HepG2 (cell line): ENCODE results near the gene ZNF511. TPM values are rescaled to one million over a fixed set of nuclear protein-coding genes. Genes with fewer than 3 reads are reported as not detected.

Experiments used
- ATAC-seq: fragments of 200-7000 bp; cut with Tn5 transposase; 3 replicates; pipeline ENCODE4 v1.9.1; 2020; ENCODE audit warnings: mild to moderate bottlenecking, moderate library complexity
- BruUV-seq: library from RNA; stranded (reverse); fragments of 400-500 nt; replicated peaks from 2 replicates; lab custom pipeline; 2021; lab: Mats Ljungman, UMichigan
- CTCF ChIA-PET: fragments of 300-600 bp; formaldehyde crosslinking; extraction: SDS; loops from one replicate; lab custom pipeline; 2021; ENCODE audit warnings: low total read pairs, inconsistent platforms, low intra/inter-chr PET ratio; lab: Yijun Ruan, JAX
- POLR2A ChIA-PET: fragments of 350-600 bp; sonication (Branson Sonifier 250); formaldehyde crosslinking; loops from one replicate; lab custom pipeline; 2020; ENCODE audit warnings: antibody characterized with exemption, inconsistent platforms; lab: Yijun Ruan, JAX
- DNase-seq: peaks from one replicate; pipeline ENCODE4 v3.0.0-alpha.2; 2015; ENCODE audit warnings: low spot score
- FAIRE-seq: peaks from 3 replicates; lab custom pipeline; 2011; peaks lifted over from hg19 to GRCh38; lab: Jason Lieb, UNC
- H2AFZ ChIP-seq: one replicate; pipeline ENCODE4 v1.6.1; 2011; ENCODE audit warnings: low read length, inconsistent platforms
- H3K27ac ChIP-seq: fragments of 300-600 bp; 3 replicates; pipeline ENCODE4 v1.8.0; 2011; ENCODE audit warnings: mixed run types, mild to moderate bottlenecking, mixed read lengths, low read length, inconsistent platforms; ENCODE audit not compliant: insufficient read depth; ENCODE audit errors: extremely low read length
- H3K27me3 ChIP-seq, 2 experiments: fragments of 200-600 bp in 1 of 2; 2 replicates in 1 of 2; 3 replicates in 1 of 2; pipeline versions ENCODE4 v1.6.0 to v1.8.0; 2011; ENCODE audit warnings: low read length in 2 of 2, mild to moderate bottlenecking in 2 of 2, moderate library complexity in 2 of 2, inconsistent platforms in 1 of 2; ENCODE audit not compliant: insufficient read depth in 2 of 2, control insufficient read depth in 1 of 2
- H3K36me3 ChIP-seq, 2 experiments: fragments of 200-600 bp in 1 of 2; replicated peaks in 1 of 2; 2 replicates in 1 of 2; 3 replicates in 1 of 2; pipeline versions ENCODE4 v1.5.1 to v1.8.0; 2011; ENCODE audit warnings: low read length in 2 of 2, inconsistent platforms in 1 of 2; ENCODE audit not compliant: insufficient read depth in 2 of 2, control insufficient read depth in 1 of 2
- H3K4me1 ChIP-seq: 2 replicates; pipeline ENCODE4 v1.5.1; 2012; ENCODE audit warnings: low read length, inconsistent platforms; ENCODE audit not compliant: insufficient read depth
- H3K4me2 ChIP-seq: 2 replicates; pipeline ENCODE4 v1.6.0; 2011; ENCODE audit warnings: low read depth, low read length, inconsistent platforms
- H3K4me3 ChIP-seq, 3 experiments: fragments of 200-600 bp in 1 of 3; sonication (generic), shearing (Covaris generic) in 1 of 3; replicated peaks in 1 of 3; 2 replicates each; pipeline ENCODE4 v1.5.1; 2011 to 2016; ENCODE audit warnings: low read length in 3 of 3, inconsistent platforms in 2 of 3, low read depth in 2 of 3, mild to moderate bottlenecking in 2 of 3, control low read depth in 1 of 3, mixed read lengths in 1 of 3; ENCODE audit not compliant: insufficient read depth in 1 of 3
- H3K79me2 ChIP-seq: one replicate; pipeline ENCODE4 v1.6.1; 2011; ENCODE audit warnings: low read length, inconsistent platforms; ENCODE audit not compliant: insufficient read depth
- H3K9ac ChIP-seq: 2 replicates; pipeline ENCODE4 v1.6.0; 2011; ENCODE audit warnings: mild to moderate bottlenecking, low read depth, low read length, inconsistent platforms; ENCODE audit not compliant: insufficient read depth
- H3K9me3 ChIP-seq: 2 replicates; pipeline ENCODE4 v1.5.1; 2012; ENCODE audit warnings: mild to moderate bottlenecking, low read length
- H4K20me1 ChIP-seq: 2 replicates; pipeline ENCODE4 v1.6.0; 2011; ENCODE audit warnings: inconsistent platforms, mild to moderate bottlenecking, low read length, moderate library complexity; ENCODE audit not compliant: insufficient read depth
- FOSL2 ChIP-seq: sonication (generic); formaldehyde crosslinking; IDR thresholded peaks from 2 replicates; pipeline ENCODE4 v1.4.0; 2020; ENCODE audit warnings: missing genetic modification reagents
- GABPA ChIP-seq, 2 experiments: IDR thresholded peaks; 2 replicates each; pipeline ENCODE4 v1.6.1; 2011 to 2016; ENCODE audit warnings: low read depth in 2 of 2, low read length in 1 of 2, missing biosample characterization in 1 of 2, missing genetic modification characterization in 1 of 2
- GABPB1 ChIP-seq: IDR thresholded peaks from 2 replicates; pipeline ENCODE4 v1.6.1; 2016; ENCODE audit warnings: mild to moderate bottlenecking, missing genetic modification reagents, moderate library complexity, missing compliant biosample characterization
- MXI1 ChIP-seq: IDR thresholded peaks from 3 replicates; pipeline ENCODE4 v1.6.1; 2012; ENCODE audit warnings: low read depth, low read length, inconsistent platforms, borderline replicate concordance
- RAD21 ChIP-seq: fragments of 450-650 bp; formaldehyde crosslinking; IDR thresholded peaks from 2 replicates; pipeline ENCODE4 v1.5.0; 2020; ENCODE audit warnings: mild to moderate bottlenecking
- RFX1 ChIP-seq: fragments of 450-650 bp; IDR thresholded peaks from 2 replicates; pipeline ENCODE4 v1.6.1; 2017
- SP4 ChIP-seq: sonication (generic); formaldehyde crosslinking; IDR thresholded peaks from 2 replicates; pipeline ENCODE4 v1.8.1; 2023; ENCODE audit warnings: mild to moderate bottlenecking, missing genetic modification reagents
- YEATS4 ChIP-seq: sonication (generic); formaldehyde crosslinking; IDR thresholded peaks from 2 replicates; pipeline ENCODE4 v1.4.0; 2020; ENCODE audit warnings: missing genetic modification reagents, borderline replicate concordance
- ZFX ChIP-seq: sonication (generic); formaldehyde crosslinking; IDR thresholded peaks from 2 replicates; pipeline ENCODE4 v1.4.0; 2020; ENCODE audit warnings: mild to moderate bottlenecking, low read depth, missing genetic modification reagents, moderate library complexity
- ZFY ChIP-seq: sonication (generic); formaldehyde crosslinking; IDR thresholded peaks from 2 replicates; pipeline ENCODE4 v1.4.0; 2020; ENCODE audit warnings: missing genetic modification reagents
- ZNF124 ChIP-seq: sonication (generic); formaldehyde crosslinking; IDR thresholded peaks from 2 replicates; pipeline ENCODE4 v1.4.0; 2020; ENCODE audit warnings: missing genetic modification reagents
- ZNF343 ChIP-seq: sonication (generic); formaldehyde crosslinking; IDR thresholded peaks from 2 replicates; pipeline ENCODE4 v1.4.0; 2020; ENCODE audit warnings: mild to moderate bottlenecking, missing genetic modification reagents
- ZNF605 ChIP-seq: sonication (generic); formaldehyde crosslinking; IDR thresholded peaks from 2 replicates; pipeline ENCODE4 v1.8.0; 2022; ENCODE audit warnings: mild to moderate bottlenecking, missing genetic modification reagents
- ZSCAN12 ChIP-seq: sonication (generic); formaldehyde crosslinking; IDR thresholded peaks from 2 replicates; pipeline ENCODE4 v1.9.0; 2021; ENCODE audit warnings: mild to moderate bottlenecking, missing genetic modification reagents
- WGBS: methylation state at CpG from one replicate; pipeline ENCODE4 v1.1.6; 2017; ENCODE audit warnings: low lambda C conversion rate; 5-methylcytosine and 5-hydroxymethylcytosine counted together
- in situ Hi-C: cut with HindIII; loops from 2 replicates; pipeline ENCODE4 v1.10.0; 2017; ENCODE audit warnings: low pct_unique_long_range_greater_than_20kb; ENCODE audit not compliant: extremely low pct_ligation_motif_present
- intact Hi-C: fragments of 100-400 bp; cut with micrococcal nuclease; formaldehyde crosslinking; loops from one replicate; pipeline ENCODE4 v1.10.0; 2022; ENCODE audit not compliant: unreplicated experiment
- polyA plus RNA-seq, 8 experiments: library from polyadenylated mRNA; depleted of rRNA in 3 of 8; stranded (reverse) in 7 of 8; unstranded in 1 of 8; fragments of >200 nt; fragmentation: Illumina TruSeq in 4 of 8; extraction: Trizol in 4 of 8; gene quantifications; 2 replicates each; pipeline versions ENCODE4 v1.2.1 to v1.2.3, GENCODE V29; 2011 to 2016; ENCODE audit warnings: low read depth in 4 of 8, missing spikeins in 1 of 8, mixed read lengths in 1 of 8; ENCODE audit not compliant: insufficient read depth in 1 of 8
- total RNA-seq, 5 experiments: library from RNA; depleted of rRNA; stranded (reverse); fragments of >200 nt; fragmentation: Illumina TruSeq; extraction: Trizol; gene quantifications; 2 replicates each; pipeline ENCODE4 v1.2.3, GENCODE V29; 2016; ENCODE audit warnings: low read depth in 1 of 5
- TF ChIP-seq, protein P1 (sequence below): sonication (generic); formaldehyde crosslinking; IDR thresholded peaks from 2 replicates; pipeline ENCODE4 v1.4.0; 2020; ENCODE audit warnings: missing genetic modification reagents
- TF ChIP-seq, protein P2 (sequence below), 2 experiments: sonication (generic) in 1 of 2; formaldehyde crosslinking in 1 of 2; IDR thresholded peaks; 2 replicates each; pipeline versions ENCODE4 v1.4.0 to v1.6.1; 2016 to 2020; ENCODE audit warnings: borderline replicate concordance in 1 of 2, low read depth in 1 of 2, mild to moderate bottlenecking in 1 of 2, missing genetic modification reagents in 1 of 2
- TF ChIP-seq, protein P3 (sequence below): sonication (generic); formaldehyde crosslinking; IDR thresholded peaks from 2 replicates; pipeline ENCODE4 v1.4.0; 2020; ENCODE audit warnings: missing genetic modification reagents

The ZNF511 gene
- total and polyA plus RNA-seq, 2 of the 13 experiments (the other 11 are each of a cell fraction or from before 2014, with no cell fraction given) = 35.6 to 66.4 TPM

DNA sequence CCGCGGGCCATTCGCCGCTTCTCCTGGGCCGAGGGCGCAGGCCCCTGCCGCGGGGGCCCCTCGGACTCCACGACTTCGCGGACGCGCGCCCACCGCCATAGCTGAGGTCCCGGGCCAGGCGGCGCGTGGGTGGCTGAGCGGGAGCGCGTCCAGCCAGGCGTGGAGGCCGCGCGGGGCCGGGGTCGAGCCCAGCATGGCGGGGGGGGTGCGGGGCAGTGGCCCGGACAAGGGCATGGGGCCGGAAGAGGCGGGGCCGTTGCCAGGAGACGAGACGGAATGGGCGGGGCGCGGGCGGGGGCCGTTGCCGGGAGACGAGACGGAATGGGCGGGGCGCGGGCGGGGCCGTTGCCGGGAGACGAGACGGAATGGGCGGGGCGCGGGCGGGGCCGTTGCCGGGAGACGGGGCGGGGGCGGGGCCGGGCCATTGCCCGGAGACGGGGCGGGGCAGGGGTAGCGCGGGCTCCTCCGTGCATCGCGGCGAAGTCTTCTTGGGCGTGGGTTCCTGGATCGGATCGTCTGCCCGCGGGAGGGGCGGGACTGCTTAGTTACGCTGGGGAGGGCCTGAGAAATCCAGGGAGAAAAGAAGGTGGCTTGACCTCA is 46.9 kb upstream of the ZNF511 start:
- Histone ChIP-seq H3K4me3 (peak overlapping the region; percentile 42 to 74 (median 62); a peak in 5 of 6 replicates), H2AFZ (no peak overlapping the region), H3K4me1 (peaks cover 35% of the 10 kb centered on the region), H3K27ac (no peak overlapping the region), H4K20me1 (no peaks in the 10 kb centered on the region), H3K9me3 (no peaks in the 10 kb centered on the region), H3K79me2 (no peaks in the 10 kb centered on the region), H3K4me2 (peak overlapping the region; percentile 23; the same call in 1 of the 2 replicates), H3K27me3 (peaks cover 9 to 49% of the 10 kb centered on the region in 2 experiments; a peak in 4 of 5 replicates), H3K36me3 (no peaks in the 10 kb centered on the region), H3K9ac (peak overlapping the region; percentile 34; the same call in 1 of the 2 replicates)
- in situ Hi-C loops = no loop called here
- ATAC-seq (peak; percentile 17), FAIRE-seq (no peak), DNase-seq (no peak)
- intact Hi-C loops = no loop called here
- POLR2A ChIA-PET = no interaction called here
- 29% methylated on average over 41 of the region's 79 CpGs for WGBS
- CTCF ChIA-PET = no interaction called here
- no TSS peak for BruUV-seq
- TF ChIP-seq FOSL2 (no peak), ZFX (CRISPR knock-in tag) (peak; percentile 66), GABPB1 (CRISPR knock-in tag) (peak; percentile 48), ZNF343 (CRISPR knock-in tag) (no peak), YEATS4 (CRISPR knock-in tag) (0 out of 2 replicates have a peak, but pooled peaks have one; percentile 28), ZSCAN12 (CRISPR knock-in tag) (no peak), MXI1 (no peak), ZNF124 (CRISPR knock-in tag) (no peak), ZFY (CRISPR knock-in tag) (peak; percentile 64; the same call in 1 of the 2 replicates), SP4 (CRISPR knock-in tag) (peak; percentile 48; the same call in 1 of the 2 replicates), RAD21 (no peak), GABPA (IDR thresholded peaks at IDR 0.05; ENCODE audit: low read depth, low read length) (peak; percentile 45), GABPA (CRISPR knock-in tag; IDR thresholded peaks at IDR 0.05; ENCODE audit: low read depth) (peak; percentile 52), ZNF605 (CRISPR knock-in tag) (no peak), RFX1 (0 out of 2 replicates have a peak, but pooled peaks have one; percentile 9)
- TF ChIP-seq, protein P1, sequence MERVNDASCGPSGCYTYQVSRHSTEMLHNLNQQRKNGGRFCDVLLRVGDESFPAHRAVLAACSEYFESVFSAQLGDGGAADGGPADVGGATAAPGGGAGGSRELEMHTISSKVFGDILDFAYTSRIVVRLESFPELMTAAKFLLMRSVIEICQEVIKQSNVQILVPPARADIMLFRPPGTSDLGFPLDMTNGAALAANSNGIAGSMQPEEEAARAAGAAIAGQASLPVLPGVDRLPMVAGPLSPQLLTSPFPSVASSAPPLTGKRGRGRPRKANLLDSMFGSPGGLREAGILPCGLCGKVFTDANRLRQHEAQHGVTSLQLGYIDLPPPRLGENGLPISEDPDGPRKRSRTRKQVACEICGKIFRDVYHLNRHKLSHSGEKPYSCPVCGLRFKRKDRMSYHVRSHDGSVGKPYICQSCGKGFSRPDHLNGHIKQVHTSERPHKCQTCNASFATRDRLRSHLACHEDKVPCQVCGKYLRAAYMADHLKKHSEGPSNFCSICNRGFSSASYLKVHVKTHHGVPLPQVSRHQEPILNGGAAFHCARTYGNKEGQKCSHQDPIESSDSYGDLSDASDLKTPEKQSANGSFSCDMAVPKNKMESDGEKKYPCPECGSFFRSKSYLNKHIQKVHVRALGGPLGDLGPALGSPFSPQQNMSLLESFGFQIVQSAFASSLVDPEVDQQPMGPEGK (CRISPR knock-in tag) = 0 out of 2 replicates have a peak, but pooled peaks have one; percentile 0
- TF ChIP-seq, protein P2, sequence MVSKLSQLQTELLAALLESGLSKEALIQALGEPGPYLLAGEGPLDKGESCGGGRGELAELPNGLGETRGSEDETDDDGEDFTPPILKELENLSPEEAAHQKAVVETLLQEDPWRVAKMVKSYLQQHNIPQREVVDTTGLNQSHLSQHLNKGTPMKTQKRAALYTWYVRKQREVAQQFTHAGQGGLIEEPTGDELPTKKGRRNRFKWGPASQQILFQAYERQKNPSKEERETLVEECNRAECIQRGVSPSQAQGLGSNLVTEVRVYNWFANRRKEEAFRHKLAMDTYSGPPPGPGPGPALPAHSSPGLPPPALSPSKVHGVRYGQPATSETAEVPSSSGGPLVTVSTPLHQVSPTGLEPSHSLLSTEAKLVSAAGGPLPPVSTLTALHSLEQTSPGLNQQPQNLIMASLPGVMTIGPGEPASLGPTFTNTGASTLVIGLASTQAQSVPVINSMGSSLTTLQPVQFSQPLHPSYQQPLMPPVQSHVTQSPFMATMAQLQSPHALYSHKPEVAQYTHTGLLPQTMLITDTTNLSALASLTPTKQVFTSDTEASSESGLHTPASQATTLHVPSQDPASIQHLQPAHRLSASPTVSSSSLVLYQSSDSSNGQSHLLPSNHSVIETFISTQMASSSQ (IDR thresholded peaks at IDR 0.05; ENCODE audit: low read depth) = no peak
- TF ChIP-seq, protein P2 (CRISPR knock-in tag; IDR thresholded peaks at IDR 0.05; ENCODE audit: borderline replicate concordance) = no peak
- TF ChIP-seq, protein P3, sequence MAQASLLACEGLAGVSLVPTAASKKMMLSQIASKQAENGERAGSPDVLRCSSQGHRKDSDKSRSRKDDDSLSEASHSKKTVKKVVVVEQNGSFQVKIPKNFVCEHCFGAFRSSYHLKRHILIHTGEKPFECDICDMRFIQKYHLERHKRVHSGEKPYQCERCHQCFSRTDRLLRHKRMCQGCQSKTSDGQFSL = peak; percentile 66; the same call in 1 of the 2 replicates
